ENCODE data around the gene CCDC136.

Gene CCDC136

GRCh38 chr7:128788446-128789412 lies 3.0 kb upstream of the CCDC136 start:
- FAIRE-seq = peak; percentile 76
- no peak for TF ChIP-seq CTCF (IDR thresholded peaks at IDR 0.05; ENCODE audit: insufficient read depth, missing control alignments)

GRCh38 chr7:128790315-128791041 lies 1.3 kb upstream of the CCDC136 start:
- TF ChIP-seq CTCF (IDR thresholded peaks at IDR 0.05; ENCODE audit: insufficient read depth, missing control alignments) = no peak
- no peak for FAIRE-seq

More at GRCh38 chr7:128788446-128789412, 3.0 kb upstream of the CCDC136 start:
- DNase-seq (ENCODE audit: insufficient read length, low spot score) = peak; percentile 49

GRCh38 chr7:128791972-128792327 lies 182 bp downstream of the CCDC136 start:
- FAIRE-seq = no peak

More at GRCh38 chr7:128790315-128791041, 1.3 kb upstream of the CCDC136 start:
- no peak for DNase-seq (ENCODE audit: insufficient read length, low spot score)

GRCh38 chr7:128792471-128793180 lies 858 bp downstream of the CCDC136 start:
- TF ChIP-seq CTCF (IDR thresholded peaks at IDR 0.05; ENCODE audit: insufficient read depth, missing control alignments) = no peak
- no peak for FAIRE-seq
- DNase-seq (ENCODE audit: insufficient read length, low spot score) = no peak

More at GRCh38 chr7:128791972-128792327, 182 bp downstream of the CCDC136 start:
- no peak for TF ChIP-seq CTCF (IDR thresholded peaks at IDR 0.05; ENCODE audit: insufficient read depth, missing control alignments)
- no peak for DNase-seq (ENCODE audit: insufficient read length, low spot score)

- no peak for DNase-seq (ENCODE audit: insufficient read length, low spot score)
- no peak for FAIRE-seq
Observed at GRCh38 chr7:128793181-128793547, 1.4 kb downstream of the CCDC136 start.

GRCh38 chr7:128794020-128794419 lies 2.3 kb downstream of the CCDC136 start:
- FAIRE-seq (no peak), DNase-seq (ENCODE audit: insufficient read length, low spot score) (no peak)
- peak; percentile 4 for TF ChIP-seq CTCF (IDR thresholded peaks at IDR 0.05; ENCODE audit: insufficient read depth, missing control alignments)

More at GRCh38 chr7:128793181-128793547, 1.4 kb downstream of the CCDC136 start:
- no peak for TF ChIP-seq CTCF (IDR thresholded peaks at IDR 0.05; ENCODE audit: insufficient read depth, missing control alignments)

Data from D721Med (cell line).